ENCODE measurements around the gene MRS2. TPM values are rescaled to one million over a fixed set of nuclear protein-coding genes. Genes with fewer than 3 reads are reported as not detected.
"Not testable (repeated sequence)": the region's sequence is repeated elsewhere in the genome, so short reads cannot be mapped to it uniquely, and the experiment has no call there.

The MRS2 gene
- total RNA-seq, 1 donor from 2014 or later: 24.3 TPM

DNA sequence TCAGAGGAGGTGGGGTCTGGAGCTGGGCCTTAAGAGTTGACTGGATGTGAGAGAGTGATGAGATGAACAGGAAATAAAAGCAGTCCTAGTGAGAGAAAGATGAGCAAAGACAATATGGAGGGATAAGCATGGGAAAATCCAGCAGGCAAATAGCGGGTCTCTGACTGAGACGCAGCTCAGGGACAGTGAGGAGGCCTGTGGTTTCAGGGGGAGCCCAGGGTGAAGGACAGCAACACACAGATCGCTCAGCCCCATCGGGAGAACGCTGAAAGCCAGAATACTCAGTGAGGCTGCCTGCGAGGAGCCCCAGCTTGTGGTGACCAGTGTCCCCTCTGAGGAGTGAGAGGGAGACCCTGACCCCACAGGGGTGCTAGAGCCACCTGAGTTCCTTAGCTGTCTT, 28.1 kb upstream of the MRS2 start:
- no peak for ATAC-seq (ENCODE audit: low read depth)
- H3K27ac Mint-ChIP-seq: no peak overlapping the region
- H3K27me3 Mint-ChIP-seq: peaks cover 16% of the 10 kb centered on the region
- no peaks in the 10 kb centered on the region for H3K9me3 Mint-ChIP-seq
- no peaks in the 10 kb centered on the region for H3K36me3 Mint-ChIP-seq (ENCODE audit: low read depth)
- ChIA-PET POLR2A (no interaction called here), CTCF (no interaction called here)
- TF ChIP-seq, protein P1, sequence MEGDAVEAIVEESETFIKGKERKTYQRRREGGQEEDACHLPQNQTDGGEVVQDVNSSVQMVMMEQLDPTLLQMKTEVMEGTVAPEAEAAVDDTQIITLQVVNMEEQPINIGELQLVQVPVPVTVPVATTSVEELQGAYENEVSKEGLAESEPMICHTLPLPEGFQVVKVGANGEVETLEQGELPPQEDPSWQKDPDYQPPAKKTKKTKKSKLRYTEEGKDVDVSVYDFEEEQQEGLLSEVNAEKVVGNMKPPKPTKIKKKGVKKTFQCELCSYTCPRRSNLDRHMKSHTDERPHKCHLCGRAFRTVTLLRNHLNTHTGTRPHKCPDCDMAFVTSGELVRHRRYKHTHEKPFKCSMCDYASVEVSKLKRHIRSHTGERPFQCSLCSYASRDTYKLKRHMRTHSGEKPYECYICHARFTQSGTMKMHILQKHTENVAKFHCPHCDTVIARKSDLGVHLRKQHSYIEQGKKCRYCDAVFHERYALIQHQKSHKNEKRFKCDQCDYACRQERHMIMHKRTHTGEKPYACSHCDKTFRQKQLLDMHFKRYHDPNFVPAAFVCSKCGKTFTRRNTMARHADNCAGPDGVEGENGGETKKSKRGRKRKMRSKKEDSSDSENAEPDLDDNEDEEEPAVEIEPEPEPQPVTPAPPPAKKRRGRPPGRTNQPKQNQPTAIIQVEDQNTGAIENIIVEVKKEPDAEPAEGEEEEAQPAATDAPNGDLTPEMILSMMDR (IDR thresholded peaks at IDR 0.05): no peak
- DNase-seq: no peak
- intact Hi-C loops (cut with micrococcal nuclease): no loop called here
- H3K4me3 Mint-ChIP-seq: no peak overlapping the region
- H3K4me1 Mint-ChIP-seq: no peaks in the 10 kb centered on the region

DNA sequence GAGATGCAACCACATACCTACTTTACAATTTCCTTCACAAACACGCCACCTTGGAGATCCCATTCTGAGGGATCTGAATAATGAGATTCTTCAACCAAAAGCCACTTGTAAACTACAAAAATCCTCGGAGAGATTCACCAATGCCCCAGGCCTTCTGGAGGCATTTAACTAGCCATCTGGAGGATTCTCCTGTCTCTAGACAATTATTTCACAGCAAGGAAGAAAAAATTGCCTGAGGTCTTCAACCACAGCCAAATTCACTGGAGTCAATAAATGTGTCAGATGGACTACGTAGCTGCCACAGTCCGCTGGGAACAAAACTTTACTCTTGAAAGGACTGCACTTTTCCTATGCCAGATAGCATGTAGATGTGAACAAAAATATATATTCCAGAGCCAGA, 25.9 kb upstream of the MRS2 start:
- TF ChIP-seq, protein P1 (IDR thresholded peaks at IDR 0.05): no peak
- Mint-ChIP-seq H3K27me3 (peaks cover 11% of the 10 kb centered on the region), H3K4me3 (no peak overlapping the region), H3K4me1 (no peaks in the 10 kb centered on the region), H3K27ac (no peak overlapping the region), H3K36me3 (ENCODE audit: low read depth) (no peaks in the 10 kb centered on the region), H3K9me3 (no peaks in the 10 kb centered on the region)
- intact Hi-C loops (cut with micrococcal nuclease): no loop called here
- ChIA-PET POLR2A (interaction anchor here (0.6 kb wide), 1 partner anchor 39 kb away, joined by 3 read pairs; no protein-coding TSS in a partner anchor), CTCF (no interaction called here)
- no peak for DNase-seq
- ATAC-seq (ENCODE audit: low read depth): no peak

DNA sequence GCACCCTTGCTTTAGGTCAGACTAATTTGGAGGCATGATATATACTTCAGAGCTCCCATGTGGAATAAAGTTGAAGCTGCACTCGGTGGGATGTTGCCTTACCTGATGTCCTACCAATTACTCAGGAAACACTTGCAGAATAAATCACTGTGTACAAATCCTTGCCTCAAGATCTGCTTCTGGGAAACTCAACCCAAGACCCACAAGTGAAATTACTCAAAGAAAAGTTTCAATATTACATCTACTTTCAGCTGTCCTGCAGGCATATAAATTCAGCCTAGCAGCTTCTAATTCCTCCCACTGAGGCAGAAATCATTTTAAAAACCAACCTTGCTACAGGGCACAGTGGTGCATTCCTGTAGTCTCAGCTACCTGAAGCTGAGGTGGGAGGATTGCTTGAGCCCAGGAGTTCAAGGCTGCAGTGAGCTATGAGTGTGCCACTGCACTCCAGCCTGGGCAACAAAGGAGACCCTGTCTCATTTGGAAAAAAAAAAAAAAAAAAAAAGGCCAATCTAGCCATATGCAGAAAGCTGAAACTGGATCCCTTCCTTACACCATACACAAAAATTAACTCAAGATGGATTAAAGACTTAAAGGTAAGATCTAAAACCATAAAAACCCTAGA, 24.2 kb upstream of the MRS2 start:
- no peak for ATAC-seq (ENCODE audit: low read depth)

DNA sequence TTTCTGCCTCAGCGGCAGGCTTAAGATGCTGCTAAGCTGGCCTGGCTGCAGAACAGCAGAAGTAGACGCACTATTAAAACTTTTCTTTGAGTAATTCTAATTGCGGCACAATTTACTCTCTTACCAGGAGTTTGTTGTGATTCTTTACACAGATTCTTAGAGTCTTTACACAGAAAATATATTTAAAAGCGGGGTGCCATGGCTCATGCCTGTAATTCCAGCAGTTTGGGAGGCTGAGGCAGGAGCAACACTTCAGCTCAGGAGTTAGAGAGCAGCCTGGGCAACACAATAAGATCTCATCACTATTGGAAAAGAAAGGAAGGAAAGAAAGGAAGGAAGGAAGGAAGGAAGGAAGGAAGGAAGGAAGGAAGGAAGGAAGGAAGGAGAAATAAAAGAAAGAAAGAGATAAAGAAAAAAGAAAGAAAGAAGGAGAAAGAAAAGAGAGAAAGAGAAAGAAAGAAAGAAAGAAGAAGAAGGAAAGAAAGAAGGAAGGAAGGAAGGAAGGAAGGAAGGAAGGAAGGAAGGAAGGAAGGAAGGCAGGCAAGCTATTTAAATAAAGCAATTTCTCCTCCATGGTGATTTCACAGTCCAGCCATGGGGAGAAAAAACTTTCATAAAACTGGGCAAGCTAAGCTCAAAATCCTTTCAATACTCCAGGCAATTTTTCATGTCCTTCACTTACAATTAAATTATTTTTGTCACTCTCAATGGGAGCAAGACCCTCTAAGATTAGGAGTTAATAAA, 21.1 kb upstream of the MRS2 start:
- DNase-seq: no peak
- POLR2A ChIA-PET: interaction anchor here (0.7 kb wide), 1 partner anchor 369 kb away, joined by 3 read pairs; no protein-coding TSS in a partner anchor
- Mint-ChIP-seq H3K36me3 (ENCODE audit: low read depth) (no peaks in the 10 kb centered on the region), H3K9me3 (no peaks in the 10 kb centered on the region), H3K4me3 (no peak overlapping the region), H3K27me3 (peaks cover 19% of the 10 kb centered on the region), H3K27ac (no peak overlapping the region), H3K4me1 (no peaks in the 10 kb centered on the region)
- no peak for ATAC-seq (ENCODE audit: low read depth)
- intact Hi-C loops (cut with micrococcal nuclease): no loop called here
- CTCF ChIA-PET: no interaction called here
- TF ChIP-seq, protein P1 (IDR thresholded peaks at IDR 0.05): no peak

More for the DNA sequence above, 24.2 kb upstream of the MRS2 start:
- intact Hi-C loops (cut with micrococcal nuclease): no loop called here
- no peaks in the 10 kb centered on the region for H3K4me1 Mint-ChIP-seq
- H3K9me3 Mint-ChIP-seq: no peaks in the 10 kb centered on the region
- peaks cover 12% of the 10 kb centered on the region for H3K27me3 Mint-ChIP-seq
- CTCF ChIA-PET: no interaction called here
- POLR2A ChIA-PET: no interaction called here
- TF ChIP-seq, protein P1 (IDR thresholded peaks at IDR 0.05): no peak
- DNase-seq: no peak
- H3K36me3 Mint-ChIP-seq (ENCODE audit: low read depth): no peaks in the 10 kb centered on the region
- no peak overlapping the region for H3K4me3 Mint-ChIP-seq
- no peak overlapping the region for H3K27ac Mint-ChIP-seq

DNA sequence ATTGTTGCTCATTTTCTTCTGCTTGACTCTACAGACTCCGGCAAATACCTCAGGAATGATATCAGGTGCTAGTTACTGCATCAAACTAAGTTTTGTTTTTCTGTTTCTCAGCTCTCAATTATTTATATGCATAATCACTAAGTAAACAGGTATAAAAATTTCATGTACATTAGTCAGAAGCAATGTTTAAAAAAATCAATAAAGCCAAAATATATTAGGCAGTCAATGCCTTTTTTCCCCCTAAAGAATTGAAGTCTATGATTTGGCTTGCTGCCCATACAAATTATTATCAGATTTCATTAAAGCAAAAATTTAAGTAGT, 20.6 kb upstream of the MRS2 start:
- Mint-ChIP-seq H3K27ac (no peak overlapping the region), H3K4me1 (no peaks in the 10 kb centered on the region), H3K36me3 (ENCODE audit: low read depth) (no peaks in the 10 kb centered on the region), H3K27me3 (peaks cover 16% of the 10 kb centered on the region), H3K4me3 (no peak overlapping the region), H3K9me3 (no peaks in the 10 kb centered on the region)
- TF ChIP-seq, protein P1 (IDR thresholded peaks at IDR 0.05): no peak
- DNase-seq (no peak), ATAC-seq (ENCODE audit: low read depth) (no peak)
- POLR2A ChIA-PET: interaction anchor here (0.7 kb wide), 1 partner anchor 370 kb away, joined by 3 read pairs; no protein-coding TSS in a partner anchor
- CTCF ChIA-PET: no interaction called here
- intact Hi-C loops (cut with micrococcal nuclease): no loop called here

DNA sequence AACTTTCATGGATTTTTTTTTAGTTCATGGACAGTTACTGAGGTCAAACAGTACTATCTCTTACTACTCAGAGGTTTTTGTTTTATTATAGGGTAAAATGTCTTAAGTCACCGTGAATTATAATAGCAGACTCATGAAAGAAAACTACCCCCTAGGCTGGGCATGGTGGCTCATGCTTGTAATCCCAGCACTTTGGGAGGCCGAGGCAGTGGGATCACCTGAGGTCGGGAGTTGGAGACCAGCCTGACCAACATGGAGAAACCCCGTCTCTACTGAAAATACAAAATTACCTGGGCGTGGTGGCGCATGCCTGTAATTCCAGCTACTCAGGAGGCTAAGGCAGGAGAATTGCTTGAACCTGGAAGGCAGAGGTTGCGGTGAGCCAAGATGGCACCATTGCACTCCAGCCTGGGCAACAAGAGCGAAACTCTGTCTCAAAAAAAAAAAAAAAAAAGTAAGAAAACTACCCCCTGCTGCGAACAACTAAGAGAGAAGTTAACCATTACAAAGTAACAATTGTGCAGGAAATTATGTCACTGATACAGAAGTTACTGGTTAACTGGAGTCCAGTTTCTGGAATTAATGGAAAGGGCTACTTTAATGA, 19.7 kb upstream of the MRS2 start:
- CTCF ChIA-PET, POLR2A ChIA-PET: not testable (repeated sequence)

DNA sequence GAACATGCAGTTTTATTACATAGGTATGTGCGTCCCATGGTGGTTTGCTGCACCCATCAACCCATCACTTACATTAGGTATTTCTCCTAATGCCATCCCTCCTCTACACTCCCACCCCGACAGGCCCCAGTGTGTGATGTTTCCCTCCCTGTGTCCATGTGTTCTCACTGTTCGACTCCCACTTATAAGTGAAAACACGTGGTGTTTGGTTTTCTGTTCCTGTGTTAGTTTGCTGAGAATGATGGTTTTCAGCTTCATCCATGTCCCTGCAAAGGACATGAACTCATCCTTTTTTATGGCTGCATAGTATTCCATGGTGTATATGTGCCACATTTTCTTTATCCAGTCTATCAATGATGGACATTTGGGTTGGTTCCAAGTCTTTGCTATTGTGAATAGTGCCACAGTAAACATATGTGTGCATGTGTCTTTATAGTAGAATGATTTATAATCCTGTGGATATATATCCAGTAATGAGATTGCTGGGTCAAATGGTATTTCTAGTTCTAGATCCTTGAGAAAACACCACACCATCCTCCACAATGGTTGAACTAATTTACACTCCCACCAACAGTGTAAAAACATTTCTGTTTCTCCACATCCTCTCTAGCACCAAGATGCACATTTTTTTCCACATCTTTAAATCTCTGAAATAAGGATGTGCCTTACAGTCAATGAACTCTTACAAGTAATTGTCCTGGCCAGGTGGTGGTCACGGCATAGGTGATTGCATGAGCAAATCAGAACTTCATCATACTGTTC, 18.2 kb upstream of the MRS2 start:
- ATAC-seq (ENCODE audit: low read depth); H3K27ac Mint-ChIP-seq; H3K36me3 Mint-ChIP-seq (ENCODE audit: low read depth); H3K4me3 Mint-ChIP-seq; DNase-seq; POLR2A ChIA-PET; CTCF ChIA-PET; H3K4me1 Mint-ChIP-seq; H3K9me3 Mint-ChIP-seq; intact Hi-C loops (cut with micrococcal nuclease): not testable (repeated sequence)
- peaks cover 12% of the 10 kb centered on the region for H3K27me3 Mint-ChIP-seq

More for the DNA sequence above, 19.7 kb upstream of the MRS2 start:
- H3K9me3 Mint-ChIP-seq; DNase-seq; intact Hi-C loops (cut with micrococcal nuclease); H3K36me3 Mint-ChIP-seq (ENCODE audit: low read depth); H3K4me3 Mint-ChIP-seq; H3K27ac Mint-ChIP-seq; ATAC-seq (ENCODE audit: low read depth); H3K4me1 Mint-ChIP-seq: not testable (repeated sequence)
- H3K27me3 Mint-ChIP-seq: peaks cover 17% of the 10 kb centered on the region

All from activated B cell treated with CpG ODN at 0.5 μM for 24 hours (primary cell).